GM18517 (cell line): ENCODE results near the gene KIAA2012.

Source experiments
- ATAC-seq: cut with Tn5 transposase; IDR thresholded peaks from one replicate; pipeline ENCODE4 v1.9.1; 2021; ENCODE audit warnings: mild to moderate bottlenecking, moderate library complexity; ENCODE audit not compliant: unreplicated experiment

KIAA2012 gene

GRCh38 chr2:202147775-202148174, 74.7 kb downstream of the KIAA2012 start:
- ATAC-seq: no peak

DNA sequence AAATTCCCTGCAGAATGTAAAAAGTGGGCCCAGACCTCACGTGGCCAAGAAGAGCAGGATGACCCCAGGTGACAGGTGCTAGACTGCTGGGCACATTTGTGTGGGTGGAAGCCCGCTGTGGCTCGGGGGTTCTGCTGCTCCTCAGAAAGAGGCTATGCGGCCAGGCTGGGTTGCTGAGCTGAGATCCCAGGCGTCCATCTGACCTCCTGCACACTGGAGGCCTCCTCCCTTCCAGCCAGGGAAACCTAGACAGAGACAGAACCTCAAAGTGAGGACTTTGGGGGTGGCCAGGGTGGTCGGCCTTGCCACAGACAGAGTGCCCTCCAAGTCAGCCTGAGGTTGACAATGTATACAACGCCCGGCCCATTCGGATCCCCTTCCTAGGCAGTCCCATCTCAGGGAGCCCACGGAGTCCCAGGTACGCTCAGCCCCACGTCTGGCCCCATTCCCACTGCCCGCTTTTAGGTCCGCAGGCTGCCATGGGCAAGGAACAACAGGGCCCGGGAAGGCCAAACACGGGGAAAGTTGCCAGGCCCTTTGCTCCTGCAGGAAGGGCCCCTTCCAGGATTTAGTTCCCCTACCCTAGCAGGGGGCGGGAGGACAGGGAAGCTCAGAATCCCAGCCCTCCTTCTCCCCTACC, 75.6 kb downstream of the KIAA2012 start:
- no peak for ATAC-seq

GRCh38 chr2:202149155-202149762, 76.2 kb downstream of the KIAA2012 start:
- ATAC-seq: no peak

- no peak for ATAC-seq
Measured at GRCh38 chr2:202149936-202150335, 76.9 kb downstream of the KIAA2012 start.

DNA sequence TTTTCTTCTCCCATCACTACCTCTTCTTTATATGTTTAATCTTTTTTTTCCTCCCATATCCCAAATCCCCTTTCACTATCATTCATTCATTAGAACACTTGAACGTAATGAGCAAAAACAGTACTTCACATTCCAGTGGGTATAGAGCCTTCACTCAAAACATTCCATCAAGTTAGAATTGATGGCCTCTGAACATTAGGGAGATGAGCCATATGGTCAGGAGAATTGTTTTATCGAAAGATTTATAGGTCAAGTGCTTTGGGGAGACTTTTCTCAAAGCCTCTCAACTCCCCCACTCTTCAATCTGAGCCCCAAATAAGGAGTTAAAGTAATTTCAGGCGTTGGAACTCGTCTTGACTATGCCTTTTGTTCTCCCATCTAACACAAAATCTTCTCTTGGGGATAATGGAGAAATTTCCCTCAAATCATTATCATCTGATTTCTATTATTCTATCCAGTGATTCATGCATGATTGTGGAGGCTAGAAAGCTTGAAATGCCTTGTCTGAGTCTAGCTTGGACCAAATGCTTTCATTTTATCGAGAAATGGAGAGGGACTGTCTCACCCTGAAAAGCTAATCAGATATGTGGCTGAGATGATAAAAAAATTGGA, 79.2 kb downstream of the KIAA2012 start:
- ATAC-seq: no peak

DNA sequence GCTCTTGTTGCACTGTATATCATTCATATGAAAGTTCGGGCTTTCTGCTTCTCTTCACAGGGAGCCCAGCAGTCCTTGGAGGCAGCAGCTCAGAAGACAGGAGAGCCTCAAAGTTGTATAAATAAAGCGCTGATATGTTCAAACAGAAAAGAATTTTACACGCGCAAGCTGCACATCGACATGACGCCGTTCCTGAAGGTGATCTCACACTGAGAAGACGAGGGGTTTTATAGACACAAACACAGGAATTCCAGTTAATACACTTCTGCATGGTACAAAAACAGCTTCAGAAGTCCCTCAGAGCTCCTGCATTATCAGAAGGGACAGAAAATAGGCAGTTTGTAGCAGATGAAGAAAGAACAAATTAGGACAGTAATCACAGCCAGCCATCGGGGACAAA, 81.6 kb downstream of the KIAA2012 start:
- no peak for ATAC-seq

DNA sequence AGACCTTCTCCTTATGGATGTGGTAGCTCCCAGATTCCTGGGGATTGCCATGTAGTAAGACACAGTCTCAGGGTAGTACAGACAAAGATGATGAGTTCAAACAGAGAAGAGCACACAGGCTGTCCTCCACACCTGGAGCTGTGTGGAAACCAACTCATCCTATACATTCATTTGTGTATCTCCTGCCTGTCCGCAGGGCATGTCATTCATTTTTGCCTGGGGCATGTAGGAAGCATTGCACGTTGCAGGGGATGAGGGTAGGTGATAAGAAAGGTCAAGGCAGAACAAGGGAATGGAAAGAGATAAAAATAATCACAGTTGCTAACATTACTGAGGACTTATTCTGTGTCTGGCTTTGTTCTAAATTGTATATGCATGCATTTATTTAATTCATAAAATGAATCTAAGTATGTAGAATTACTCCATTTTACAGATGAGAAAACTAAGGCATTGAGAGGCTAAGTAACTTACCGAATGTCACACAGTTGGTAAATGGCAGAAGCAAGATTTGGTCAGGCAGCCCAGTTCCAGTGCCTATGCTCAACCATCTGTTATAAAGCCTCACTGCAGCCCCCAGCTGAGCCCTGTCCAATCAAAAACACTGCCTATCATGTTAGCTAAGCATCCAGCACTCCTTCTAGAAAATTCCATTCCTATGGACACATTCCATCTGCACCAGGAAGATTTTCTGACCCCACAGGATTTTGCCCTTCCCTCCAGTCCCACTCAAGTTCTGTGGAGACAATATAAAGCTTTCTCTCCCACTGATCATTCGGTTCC, 84.3 kb downstream of the KIAA2012 start:
- ATAC-seq: no peak

DNA sequence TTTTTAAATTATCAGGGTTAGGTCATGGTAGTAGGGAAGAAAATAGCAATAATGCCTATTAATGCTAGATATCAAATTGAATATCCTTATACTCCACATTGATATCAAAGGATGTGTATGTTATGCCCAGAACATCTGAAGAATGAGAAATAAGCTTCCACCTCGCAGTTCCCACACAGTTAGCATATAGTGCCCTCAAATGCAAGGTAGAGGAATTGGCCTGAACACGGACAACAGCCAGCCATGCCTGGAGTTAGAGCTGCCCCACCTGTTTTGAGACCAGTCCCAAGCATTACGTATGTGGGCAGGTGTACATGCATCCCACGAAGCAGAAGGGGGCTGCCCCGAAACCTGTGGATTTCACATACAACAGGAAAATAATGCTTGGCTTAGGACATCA, 85.7 kb downstream of the KIAA2012 start:
- no peak for ATAC-seq

DNA sequence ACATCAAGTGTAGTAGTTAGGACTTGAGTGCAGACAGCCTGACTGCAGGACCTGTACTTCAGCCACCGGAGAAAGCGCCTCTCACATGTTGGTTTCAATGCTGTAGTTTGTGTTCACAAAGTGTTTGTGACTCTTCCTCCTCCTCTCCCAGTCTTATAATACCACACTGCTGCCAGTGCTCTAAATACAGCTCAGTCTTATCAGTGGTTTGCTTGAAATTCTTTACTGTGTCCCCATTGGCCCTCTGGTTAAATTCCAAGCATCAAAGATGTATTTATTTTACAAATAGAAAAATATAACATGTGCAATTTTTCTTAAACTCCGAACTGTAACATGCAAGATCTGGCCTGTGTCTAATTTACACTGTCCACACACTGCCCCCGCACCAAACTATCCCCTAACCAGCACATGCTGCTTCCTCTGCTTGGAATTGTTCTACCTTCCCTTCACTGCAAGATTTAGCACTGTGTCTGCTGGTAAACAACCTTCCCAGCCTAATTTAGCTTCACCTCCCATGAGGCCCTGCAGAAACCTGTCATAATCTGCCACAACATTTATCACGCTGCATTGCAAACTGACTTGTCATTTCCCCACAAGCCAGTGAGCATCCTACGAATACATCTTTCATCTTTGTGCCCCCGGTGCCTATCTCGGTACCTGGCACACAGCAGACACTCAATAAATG, 88.2 kb downstream of the KIAA2012 start:
- ATAC-seq: no peak

DNA sequence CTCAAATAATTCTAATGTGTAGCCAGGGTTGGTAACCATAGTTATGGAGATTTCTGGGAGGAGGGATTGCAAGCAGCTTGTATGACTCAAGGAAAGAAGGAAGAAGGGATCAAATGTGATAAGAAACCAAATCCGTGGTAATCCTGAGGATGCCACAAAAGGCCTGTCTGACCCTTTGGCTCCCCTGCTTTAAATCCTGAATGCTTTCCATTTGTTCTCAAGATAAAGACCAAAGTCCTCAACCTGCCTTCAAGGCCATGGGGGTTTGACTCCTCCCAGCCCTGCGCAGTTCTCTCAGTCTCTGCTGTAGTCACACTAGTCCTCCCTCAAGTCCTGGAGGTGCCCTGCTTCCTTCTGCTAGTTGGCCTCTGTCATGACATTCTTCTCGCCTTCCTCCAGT, 91.4 kb downstream of the KIAA2012 start:
- ATAC-seq: no peak

- ATAC-seq: no peak
Measured at GRCh38 chr2:202165208-202165607, 92.2 kb downstream of the KIAA2012 start.

DNA sequence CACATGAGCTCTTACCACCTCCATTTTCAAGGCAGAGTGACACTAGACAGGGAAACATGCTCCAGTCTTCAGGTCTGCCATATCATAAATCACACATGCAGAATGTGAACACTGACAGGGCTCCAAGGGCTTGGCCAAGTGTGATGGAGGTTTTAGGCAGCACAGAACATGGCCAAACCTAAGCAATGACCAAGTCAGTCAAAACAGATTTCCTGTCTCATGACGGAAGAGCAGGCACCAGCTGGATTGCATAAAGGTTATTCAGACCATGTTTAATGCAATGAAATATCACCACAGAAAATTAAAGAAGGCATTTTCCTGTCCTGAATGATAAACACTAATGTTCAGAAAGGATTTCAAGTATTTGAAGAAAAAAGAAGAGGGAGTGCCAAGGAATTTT, 92.9 kb downstream of the KIAA2012 start:
- no peak for ATAC-seq

GRCh38 chr2:202169131-202169530, 96.1 kb downstream of the KIAA2012 start:
- no peak for ATAC-seq

DNA sequence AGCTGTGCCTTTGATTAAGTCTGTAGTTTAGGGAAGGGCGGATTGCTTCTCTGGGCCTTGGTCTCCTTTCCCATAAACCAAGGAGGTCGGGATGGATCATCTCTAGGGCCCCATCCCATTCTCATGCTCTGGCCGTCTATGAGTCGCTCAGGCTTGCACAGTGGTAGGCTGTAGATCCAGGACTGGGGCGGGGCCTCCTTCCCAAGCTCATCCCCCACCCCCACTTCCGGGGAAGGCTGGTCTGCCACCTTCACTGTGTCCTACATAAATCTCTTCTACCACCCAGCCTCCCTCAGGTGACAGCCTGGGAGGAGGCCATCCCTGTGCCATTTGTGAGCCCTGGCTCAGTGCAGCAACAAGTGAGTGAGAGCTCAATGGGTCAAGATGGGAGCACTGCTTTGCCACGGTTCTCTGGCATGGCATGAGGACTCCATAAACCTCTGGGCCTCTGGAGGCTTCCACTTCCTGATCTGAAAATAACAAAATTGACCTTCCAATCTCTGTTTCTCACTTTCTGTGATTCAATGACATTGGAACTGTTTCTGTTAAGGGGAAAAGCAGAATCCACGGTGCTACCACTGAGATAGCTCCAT, 96.9 kb downstream of the KIAA2012 start:
- ATAC-seq: no peak

GRCh38 chr2:202171241-202171825, 98.3 kb downstream of the KIAA2012 start:
- ATAC-seq: no peak

- no peak for ATAC-seq
Measured at GRCh38 chr2:202172439-202173211, 99.6 kb downstream of the KIAA2012 start.

- no peak for ATAC-seq
Measured at GRCh38 chr2:202178346-202178958, 105.4 kb downstream of the KIAA2012 start.

- no peak for ATAC-seq
Measured at GRCh38 chr2:202184557-202184956, 111.5 kb downstream of the KIAA2012 start.

DNA sequence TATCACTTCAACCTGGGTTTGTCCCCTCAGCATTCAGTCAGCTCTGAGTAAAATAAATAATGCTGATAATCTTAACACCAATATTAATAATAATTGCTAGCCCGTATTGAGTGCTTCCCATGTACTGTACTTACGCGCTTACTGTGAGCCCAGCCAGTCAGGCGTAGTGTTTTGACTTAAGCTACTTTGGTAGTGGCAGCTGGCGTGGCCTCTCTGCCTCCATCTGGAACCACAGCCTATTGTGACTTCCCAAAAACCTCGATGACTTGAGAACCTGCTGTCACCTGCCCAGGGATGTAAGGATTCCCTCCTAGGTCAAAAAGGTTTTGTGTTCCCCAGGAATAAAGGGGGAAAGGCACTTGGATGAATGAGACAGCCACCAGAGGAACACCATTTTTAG, 112.1 kb downstream of the KIAA2012 start:
- ATAC-seq: no peak
